Endodermal cell (in vitro differentiated cells): Measurements from ENCODE around the gene SEMA5A. TPM values are rescaled to one million over a fixed set of nuclear protein-coding genes. Genes with fewer than 3 reads are reported as not detected.

ENCODE experiments used
- DNase-seq: peaks from one replicate; pipeline ENCODE4 v3.0.0-alpha.2; 2017
- H3K27ac ChIP-seq: 2 replicates; pipeline ENCODE4 v1.5.1; 2013; ENCODE audit warnings: mild to moderate bottlenecking, low read depth, low read length, moderate library complexity
- H3K27me3 ChIP-seq: 2 replicates; pipeline ENCODE4 v1.6.1; 2013; ENCODE audit warnings: mild to moderate bottlenecking, low read length, moderate library complexity; ENCODE audit not compliant: insufficient read depth, control insufficient read depth, poor library complexity, severe bottlenecking
- H3K36me3 ChIP-seq: 2 replicates; pipeline ENCODE4 v1.7.0; 2013; ENCODE audit warnings: mild to moderate bottlenecking, low read length, moderate library complexity; ENCODE audit not compliant: control insufficient read depth, insufficient read depth
- H3K4me1 ChIP-seq: one replicate; pipeline ENCODE4 v1.7.0; 2013; ENCODE audit warnings: low read length; ENCODE audit not compliant: control insufficient read depth, insufficient read depth
- H3K4me3 ChIP-seq: 2 replicates; pipeline ENCODE4 v1.5.1; 2013; ENCODE audit warnings: mild to moderate bottlenecking, low read length, moderate library complexity
- H3K9ac ChIP-seq: 2 replicates; pipeline ENCODE4 v1.6.1; 2013; ENCODE audit warnings: mild to moderate bottlenecking, low read length, moderate library complexity; ENCODE audit not compliant: poor library complexity, severe bottlenecking; ENCODE audit errors: extremely low read depth
- H3K9me3 ChIP-seq: 2 replicates; pipeline ENCODE4 v1.6.1; 2013; ENCODE audit warnings: mild to moderate bottlenecking, low read length, moderate library complexity; ENCODE audit not compliant: control insufficient read depth
- H3K27ac Mint-ChIP-seq: 2 replicates; pipeline ENCODE4 v1.8.0; 2020; ENCODE audit warnings: mixed read lengths
- H3K27me3 Mint-ChIP-seq: 2 replicates; pipeline ENCODE4 v1.8.0; 2021; ENCODE audit warnings: mild to moderate bottlenecking, mixed read lengths; ENCODE audit not compliant: insufficient read depth
- H3K36me3 Mint-ChIP-seq: 2 replicates; pipeline ENCODE4 v1.8.0; 2020; ENCODE audit warnings: low read depth, mixed read lengths
- H3K4me1 Mint-ChIP-seq: 2 replicates; pipeline ENCODE4 v1.8.0; 2020; ENCODE audit warnings: mixed read lengths
- H3K4me3 Mint-ChIP-seq: 2 replicates; pipeline ENCODE4 v1.8.0; 2020; ENCODE audit warnings: mild to moderate bottlenecking, moderate library complexity, mixed read lengths
- H3K9me3 Mint-ChIP-seq: 2 replicates; pipeline ENCODE4 v1.8.0; 2020; ENCODE audit warnings: mild to moderate bottlenecking, mixed read lengths
- WGBS, 2 experiments: methylation state at CpG; one replicate each; pipeline versions ENCODE4 v1.1.5 to v1.1.7; 2013; ENCODE audit warnings: missing lambda C conversion rate in 2 of 2, mixed read lengths in 1 of 2; ENCODE audit not compliant: insufficient coverage in 1 of 2, insufficient read length in 1 of 2; 5-methylcytosine and 5-hydroxymethylcytosine counted together
- total RNA-seq, 2 donors: library from RNA; stranded (reverse); fragmentation: NEBNext Ultra II Directional in 1 of 2; extraction: Animal tissue kit (Norgen Biotek cat#: 25700) in 1 of 2; gene quantifications; 2 replicates in 1 of 2; 3 replicates in 1 of 2; pipeline ENCODE4 v1.2.1, GENCODE V29; 2021
- TF ChIP-seq, protein P1 (sequence below): fragments of 200-600 bp; sonication (generic); conservative IDR thresholded peaks from 2 replicates; pipeline ENCODE4 v1.5.0; 2021; ENCODE audit warnings: antibody characterized with exemption, mild to moderate bottlenecking

Gene SEMA5A
- total RNA-seq, 2 donors from 2014 or later = 46.8 to 77.8 TPM

DNA sequence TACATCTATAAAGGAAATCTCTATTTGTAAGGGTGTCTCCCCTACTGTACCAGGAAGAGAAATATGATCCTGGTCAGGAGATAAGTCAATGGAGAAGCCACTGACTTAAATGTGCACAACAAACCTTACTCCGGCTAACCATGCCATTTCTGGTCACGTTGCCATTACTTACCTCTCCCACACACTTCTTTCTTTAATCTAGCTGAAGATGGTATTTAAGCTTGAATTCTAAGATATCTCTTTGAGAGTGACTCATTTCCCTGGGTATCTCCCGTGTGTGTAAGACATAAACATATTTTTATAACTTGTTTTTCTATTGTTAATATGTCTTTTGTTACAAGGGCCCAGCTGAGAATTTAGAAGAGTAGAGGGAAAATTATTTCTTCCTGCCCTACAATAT, 296.6 kb downstream of the SEMA5A start:
- Mint-ChIP-seq H3K4me1 (no peaks in the 10 kb centered on the region), H3K9me3 (no peaks in the 10 kb centered on the region), H3K27me3 (no peaks in the 10 kb centered on the region), H3K4me3 (no peak overlapping the region), H3K36me3 (peaks cover 3% of the 10 kb centered on the region), H3K27ac (no peak overlapping the region)
- TF ChIP-seq, protein P1, sequence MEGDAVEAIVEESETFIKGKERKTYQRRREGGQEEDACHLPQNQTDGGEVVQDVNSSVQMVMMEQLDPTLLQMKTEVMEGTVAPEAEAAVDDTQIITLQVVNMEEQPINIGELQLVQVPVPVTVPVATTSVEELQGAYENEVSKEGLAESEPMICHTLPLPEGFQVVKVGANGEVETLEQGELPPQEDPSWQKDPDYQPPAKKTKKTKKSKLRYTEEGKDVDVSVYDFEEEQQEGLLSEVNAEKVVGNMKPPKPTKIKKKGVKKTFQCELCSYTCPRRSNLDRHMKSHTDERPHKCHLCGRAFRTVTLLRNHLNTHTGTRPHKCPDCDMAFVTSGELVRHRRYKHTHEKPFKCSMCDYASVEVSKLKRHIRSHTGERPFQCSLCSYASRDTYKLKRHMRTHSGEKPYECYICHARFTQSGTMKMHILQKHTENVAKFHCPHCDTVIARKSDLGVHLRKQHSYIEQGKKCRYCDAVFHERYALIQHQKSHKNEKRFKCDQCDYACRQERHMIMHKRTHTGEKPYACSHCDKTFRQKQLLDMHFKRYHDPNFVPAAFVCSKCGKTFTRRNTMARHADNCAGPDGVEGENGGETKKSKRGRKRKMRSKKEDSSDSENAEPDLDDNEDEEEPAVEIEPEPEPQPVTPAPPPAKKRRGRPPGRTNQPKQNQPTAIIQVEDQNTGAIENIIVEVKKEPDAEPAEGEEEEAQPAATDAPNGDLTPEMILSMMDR = no peak
- peaks cover 15% of the 10 kb centered on the region for H3K36me3 ChIP-seq
- H3K27ac ChIP-seq = no peak overlapping the region
- DNase-seq = no peak
- H3K4me1 ChIP-seq = no peaks in the 10 kb centered on the region
- no peaks in the 10 kb centered on the region for H3K9me3 ChIP-seq
- WGBS, 2 experiments = 96% methylated on average over 2 of the region's 3 CpGs; no CpG with 5 or more reads in 1 of the 2 experiments
- H3K4me3 ChIP-seq = no peak overlapping the region
- H3K27me3 ChIP-seq = no peaks in the 10 kb centered on the region
- no peak overlapping the region for H3K9ac ChIP-seq

DNA sequence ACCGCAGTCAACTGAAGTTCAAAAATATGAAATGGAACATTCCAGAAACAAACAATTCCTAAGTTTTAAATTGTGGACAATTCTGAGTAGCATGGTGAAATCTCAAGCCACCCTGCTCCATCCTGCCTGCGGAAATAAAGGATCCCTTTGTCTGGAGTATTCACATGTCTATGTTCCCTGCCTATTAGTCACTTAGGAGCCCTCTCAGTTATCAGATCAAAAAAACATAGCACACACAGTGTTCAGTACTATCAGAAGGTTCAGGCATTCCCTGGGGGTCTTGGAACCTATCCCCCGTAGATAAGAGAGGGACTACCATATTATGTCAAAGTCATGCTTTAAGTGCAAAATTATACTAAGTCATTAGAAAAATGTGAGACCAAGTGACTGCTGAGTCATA, 300.8 kb downstream of the SEMA5A start:
- WGBS, 2 experiments = 95 to 100% methylated on average over 1 to 3 of the region's 3 CpGs
- Mint-ChIP-seq H3K27me3 (no peaks in the 10 kb centered on the region), H3K9me3 (no peaks in the 10 kb centered on the region), H3K27ac (no peak overlapping the region), H3K36me3 (peaks cover 3% of the 10 kb centered on the region), H3K4me3 (no peak overlapping the region), H3K4me1 (no peaks in the 10 kb centered on the region)
- H3K36me3 ChIP-seq = peaks cover 7% of the 10 kb centered on the region
- H3K4me3 ChIP-seq = no peak overlapping the region
- TF ChIP-seq, protein P1 = no peak
- no peaks in the 10 kb centered on the region for H3K9me3 ChIP-seq
- H3K4me1 ChIP-seq = no peaks in the 10 kb centered on the region
- H3K9ac ChIP-seq = no peak overlapping the region
- H3K27me3 ChIP-seq = no peaks in the 10 kb centered on the region
- DNase-seq = no peak
- no peak overlapping the region for H3K27ac ChIP-seq

DNA sequence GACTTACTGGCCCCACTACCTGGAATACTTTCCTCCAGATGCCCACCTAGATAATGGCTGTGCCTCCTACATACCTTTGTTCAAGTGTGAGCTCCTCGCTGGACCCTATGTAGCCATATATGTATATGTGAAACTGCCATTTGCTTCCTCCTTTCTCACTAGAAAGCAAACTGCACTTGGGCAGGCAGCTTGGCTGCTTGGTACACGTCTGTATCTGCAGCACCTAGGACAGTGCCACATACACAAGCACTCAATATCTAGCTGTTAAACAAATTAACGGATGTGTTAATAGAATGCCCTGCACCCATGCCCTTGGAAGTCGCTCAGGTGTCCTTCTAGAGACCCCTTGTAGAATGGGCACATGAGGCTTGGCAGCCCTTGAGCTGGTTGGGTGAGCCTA, 301.5 kb downstream of the SEMA5A start:
- H3K27ac Mint-ChIP-seq = no peak overlapping the region
- no peak overlapping the region for H3K4me3 ChIP-seq

More for the DNA sequence above, 301.5 kb downstream of the SEMA5A start:
- H3K27me3 Mint-ChIP-seq = no peaks in the 10 kb centered on the region
- no peaks in the 10 kb centered on the region for H3K9me3 Mint-ChIP-seq
- peaks cover 3% of the 10 kb centered on the region for H3K36me3 Mint-ChIP-seq
- TF ChIP-seq, protein P1 = no peak
- WGBS, 2 experiments = 90 to 100% methylated on average over 3 to 4 of the region's 4 CpGs
- H3K27me3 ChIP-seq = no peaks in the 10 kb centered on the region
- DNase-seq = no peak
- H3K27ac ChIP-seq = no peak overlapping the region
- no peaks in the 10 kb centered on the region for H3K4me1 Mint-ChIP-seq
- H3K36me3 ChIP-seq = peaks cover 6% of the 10 kb centered on the region
- no peaks in the 10 kb centered on the region for H3K4me1 ChIP-seq
- H3K9ac ChIP-seq = no peak overlapping the region
- H3K4me3 Mint-ChIP-seq = no peak overlapping the region
- no peaks in the 10 kb centered on the region for H3K9me3 ChIP-seq
